IMR-90 (cell line): ENCODE data around the gene RAD1. TPM values are rescaled to one million over a fixed set of nuclear protein-coding genes. Genes with fewer than 3 reads are reported as not detected.

Experiments used
- ATAC-seq: fragments of 200-7000 bp; cut with Tn5 transposase; 2 replicates; pipeline ENCODE4 v1.9.1; 2020; ENCODE audit warnings: low read depth, mild to moderate bottlenecking, moderate library complexity
- BruUV-seq: library from RNA; stranded (reverse); fragments of 400-500 nt; replicated peaks from 2 replicates; lab custom pipeline; 2021; lab: Mats Ljungman, UMichigan
- CTCF ChIA-PET: fragments of 300-600 bp; formaldehyde crosslinking; extraction: SDS; loops from one replicate; lab custom pipeline; 2021; ENCODE audit warnings: antibody characterized with exemption; lab: Yijun Ruan, JAX
- POLR2A ChIA-PET: fragments of 300-600 bp; sonication (Branson Sonifier 250); formaldehyde crosslinking; loops from one replicate; lab custom pipeline; 2022; ENCODE audit warnings: antibody characterized with exemption; ENCODE audit not compliant: unreplicated experiment; lab: Charles Lee
- DNase-seq: peaks from one replicate; pipeline ENCODE4 v3.0.0; 2013
- H2AFZ ChIP-seq: replicated peaks from 2 replicates; pipeline ENCODE3; 2013; ENCODE audit warnings: low read length, mild to moderate bottlenecking; ENCODE audit not compliant: poor library complexity
- H2AK5ac ChIP-seq: 2 replicates; pipeline ENCODE4 v1.6.1; 2013; ENCODE audit warnings: low read depth, low read length, inconsistent platforms
- H2AK9ac ChIP-seq: replicated peaks from 2 replicates; pipeline ENCODE3; 2013; ENCODE audit warnings: mild to moderate bottlenecking, low read depth, low read length, moderate library complexity; ENCODE audit not compliant: poor library complexity
- H2BK120ac ChIP-seq: 2 replicates; pipeline ENCODE4 v1.6.1; 2013; ENCODE audit warnings: low read depth, low read length, inconsistent platforms
- H2BK15ac ChIP-seq: 3 replicates; pipeline ENCODE4 v1.6.1; 2013; ENCODE audit warnings: low read depth, low read length, inconsistent platforms
- H2BK20ac ChIP-seq: 2 replicates; pipeline ENCODE4 v1.6.1; 2013; ENCODE audit warnings: low read depth, mild to moderate bottlenecking, inconsistent platforms, low read length, moderate library complexity
- H2BK5ac ChIP-seq: 2 replicates; pipeline ENCODE4 v1.6.1; 2013; ENCODE audit warnings: mild to moderate bottlenecking, low read depth, low read length, inconsistent platforms; ENCODE audit not compliant: poor library complexity, severe bottlenecking
- H3K14ac ChIP-seq: replicated peaks from 2 replicates; pipeline ENCODE4 v1.6.1; 2013; ENCODE audit warnings: low read depth, low read length, inconsistent platforms
- H3K18ac ChIP-seq: 2 replicates; pipeline ENCODE4 v1.6.1; 2013; ENCODE audit warnings: low read depth, low read length, control low read depth
- H3K23ac ChIP-seq: 2 replicates; pipeline ENCODE4 v1.6.1; 2013; ENCODE audit warnings: low read depth, low read length, inconsistent platforms
- H3K27ac ChIP-seq: 2 replicates; pipeline ENCODE4 v1.5.1; 2013; ENCODE audit warnings: mild to moderate bottlenecking, control low read depth, low read length; ENCODE audit not compliant: insufficient read depth
- H3K27me3 ChIP-seq: 2 replicates; pipeline ENCODE4 v1.6.1; 2013; ENCODE audit warnings: low read length; ENCODE audit not compliant: control insufficient read depth, insufficient read depth
- H3K36me3 ChIP-seq: 2 replicates; pipeline ENCODE4 v1.6.1; 2013; ENCODE audit warnings: low read length, mixed read lengths; ENCODE audit not compliant: control insufficient read depth, insufficient read depth
- H3K4ac ChIP-seq: 2 replicates; pipeline ENCODE4 v1.6.1; 2013; ENCODE audit warnings: low read depth, low read length, inconsistent platforms
- H3K4me1 ChIP-seq: 2 replicates; pipeline ENCODE4 v1.6.1; 2013; ENCODE audit warnings: low read length, mixed read lengths; ENCODE audit not compliant: control insufficient read depth, insufficient read depth
- H3K4me2 ChIP-seq: 2 replicates; pipeline ENCODE4 v1.6.1; 2013; ENCODE audit warnings: low read depth, mild to moderate bottlenecking, control low read depth, low read length, moderate library complexity
- H3K4me3 ChIP-seq: 2 replicates; pipeline ENCODE4 v1.5.1; 2013; ENCODE audit warnings: low read depth, mild to moderate bottlenecking, control low read depth, low read length, moderate library complexity; ENCODE audit not compliant: insufficient read depth
- H3K56ac ChIP-seq: 2 replicates; pipeline ENCODE4 v1.6.1; 2013; ENCODE audit warnings: low read length, inconsistent platforms; ENCODE audit not compliant: insufficient read depth; ENCODE audit errors: extremely low read depth
- H3K79me1 ChIP-seq, 2 experiments: 2 replicates each; pipeline ENCODE4 v1.6.1; 2013; ENCODE audit warnings: low read length in 2 of 2, inconsistent platforms in 1 of 2, low read depth in 1 of 2
- H3K9ac ChIP-seq: 2 replicates; pipeline ENCODE4 v1.6.1; 2013; ENCODE audit warnings: low read depth, low read length, control low read depth
- H3K9me1 ChIP-seq: 2 replicates; pipeline ENCODE4 v1.6.1; 2013; ENCODE audit warnings: low read length, inconsistent platforms; ENCODE audit not compliant: insufficient read depth
- H3K9me3 ChIP-seq: 2 replicates; pipeline ENCODE4 v1.6.1; 2013; ENCODE audit warnings: low read length; ENCODE audit not compliant: control insufficient read depth, insufficient read depth
- H4K20me1 ChIP-seq: 2 replicates; pipeline ENCODE4 v1.6.1; 2013; ENCODE audit warnings: low read length, inconsistent platforms; ENCODE audit not compliant: insufficient read depth
- H4K5ac ChIP-seq: 2 replicates; pipeline ENCODE4 v1.6.1; 2013; ENCODE audit warnings: mild to moderate bottlenecking, low read depth, low read length, control low read depth
- H4K8ac ChIP-seq, 2 experiments: 2 replicates each; pipeline ENCODE4 v1.6.1; 2013; ENCODE audit warnings: low read depth in 2 of 2, low read length in 2 of 2, control low read depth in 1 of 2, inconsistent platforms in 1 of 2
- H4K91ac ChIP-seq: 2 replicates; pipeline ENCODE4 v1.6.1; 2013; ENCODE audit warnings: low read depth, low read length, inconsistent platforms; ENCODE audit not compliant: insufficient read depth
- CHD1 ChIP-seq: IDR thresholded peaks from 2 replicates; pipeline ENCODE4 v1.6.1; 2012; ENCODE audit warnings: low read depth, low read length, improper control_type of control experiment
- FOS ChIP-seq: fragments of 150-350 bp; IDR thresholded peaks from 2 replicates; pipeline ENCODE4 v1.6.1; 2016; ENCODE audit warnings: low read depth, low read length
- RCOR1 ChIP-seq: IDR thresholded peaks from 2 replicates; pipeline ENCODE4 v1.6.1; 2012; ENCODE audit warnings: mild to moderate bottlenecking, low read length, improper control_type of control experiment; ENCODE audit not compliant: insufficient replicate concordance
- WGBS, 2 experiments: methylation state at CpG; one replicate each; pipeline versions ENCODE4 v1.1.5 to v1.1.7; 2013; ENCODE audit warnings: missing lambda C conversion rate in 2 of 2; ENCODE audit not compliant: insufficient read length in 1 of 2; ENCODE audit errors: extremely low coverage in 2 of 2; 5-methylcytosine and 5-hydroxymethylcytosine counted together
- dilution Hi-C: fragments of 300-500 bp; cut with HindIII; formaldehyde crosslinking; loops from one replicate; pipeline ENCODE4 v1.14.3; 2018; ENCODE audit warnings: low sequenced_read_pairs; ENCODE audit not compliant: unreplicated experiment
- in situ Hi-C: fragments of 300-500 bp; cut with MboI; formaldehyde crosslinking; loops from 3 replicates; pipeline ENCODE4 v1.14.3; 2019; ENCODE audit warnings: low sequenced_read_pairs, inconsistent platforms, mixed read lengths
- intact Hi-C: fragments of 100-400 bp; cut with micrococcal nuclease; formaldehyde crosslinking; loops from 2 replicates; pipeline ENCODE4 v1.10.0; 2022
- polyA plus RNA-seq, 3 experiments: library from polyadenylated mRNA; depleted of rRNA; stranded (reverse); fragments of >200 nt; gene quantifications; 2 replicates each; pipeline ENCODE4 v1.2.3, GENCODE V29; 2012; ENCODE audit warnings: low replicate concordance in 1 of 3
- total RNA-seq: library from RNA; depleted of rRNA; stranded (reverse); fragments of >200 nt; gene quantifications from 2 replicates; pipeline ENCODE4 v1.2.3, GENCODE V29; 2012
- TF ChIP-seq, protein P1 (sequence below): fragments of 150-350 bp; IDR thresholded peaks from 2 replicates; pipeline ENCODE4 v1.6.1; 2017; ENCODE audit warnings: mild to moderate bottlenecking, antibody characterized with exemption, low read length, low read depth

Gene RAD1
- total and polyA plus RNA-seq, 2 of the 4 experiments (the other 2 are of a cell fraction) = 18.5 to 21.5 TPM

DNA sequence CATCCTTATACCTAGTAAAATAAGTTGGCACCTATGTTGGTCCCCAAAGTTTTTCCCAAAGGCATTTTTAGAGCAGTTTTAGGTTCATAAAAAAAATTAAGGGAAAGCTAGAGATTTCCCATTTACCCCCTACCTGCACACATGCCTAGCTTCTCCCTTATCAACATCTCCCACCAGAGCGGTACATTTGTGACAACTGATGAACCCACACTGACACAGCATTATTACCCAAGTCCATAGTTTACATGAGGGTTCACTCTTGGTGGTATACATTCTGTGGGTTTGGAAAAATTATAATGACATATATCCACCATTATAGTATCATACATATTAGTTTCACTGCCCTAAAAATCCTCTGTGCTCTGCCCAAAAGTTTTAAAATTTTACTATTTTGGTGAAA, 12.0 kb downstream of the RAD1 start:
- no peak overlapping the region for H2AK9ac ChIP-seq
- H3K4me1 ChIP-seq = no peaks in the 10 kb centered on the region
- in situ Hi-C loops = no loop called here
- H3K18ac ChIP-seq = no peak overlapping the region
- no peak overlapping the region for H2BK120ac ChIP-seq
- H3K27ac ChIP-seq = no peak overlapping the region
- intact Hi-C loops = no loop called here
- H3K4me2 ChIP-seq = no peak overlapping the region
- H4K91ac ChIP-seq = no peak overlapping the region
- TF ChIP-seq CHD1 (no peak), RCOR1 (no peak), FOS (no peak)
- TF ChIP-seq, protein P1, sequence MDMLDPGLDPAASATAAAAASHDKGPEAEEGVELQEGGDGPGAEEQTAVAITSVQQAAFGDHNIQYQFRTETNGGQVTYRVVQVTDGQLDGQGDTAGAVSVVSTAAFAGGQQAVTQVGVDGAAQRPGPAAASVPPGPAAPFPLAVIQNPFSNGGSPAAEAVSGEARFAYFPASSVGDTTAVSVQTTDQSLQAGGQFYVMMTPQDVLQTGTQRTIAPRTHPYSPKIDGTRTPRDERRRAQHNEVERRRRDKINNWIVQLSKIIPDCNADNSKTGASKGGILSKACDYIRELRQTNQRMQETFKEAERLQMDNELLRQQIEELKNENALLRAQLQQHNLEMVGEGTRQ = no peak
- H3K9me3 ChIP-seq = no peaks in the 10 kb centered on the region
- WGBS, 2 experiments = no CpG with 5 or more reads among the region's 1 CpG
- H3K79me1 ChIP-seq = peaks cover 3 to 8% of the 10 kb centered on the region in 2 experiments; a peak in 3 of 4 replicates
- no peak overlapping the region for H2AFZ ChIP-seq
- no peak overlapping the region for H3K4me3 ChIP-seq
- H2AK5ac ChIP-seq = no peak overlapping the region
- POLR2A ChIA-PET = no interaction called here
- H3K14ac ChIP-seq = no peak overlapping the region
- H3K4ac ChIP-seq = no peak overlapping the region
- H2BK20ac ChIP-seq = no peak overlapping the region
- BruUV-seq = no TSS peak
- CTCF ChIA-PET = no interaction called here
- H3K36me3 ChIP-seq = peaks cover 13% of the 10 kb centered on the region
- H2BK5ac ChIP-seq = no peak overlapping the region
- no peaks in the 10 kb centered on the region for H3K9me1 ChIP-seq
- no peaks in the 10 kb centered on the region for H4K20me1 ChIP-seq
- ATAC-seq = no peak
- DNase-seq = no peak
- no peak overlapping the region for H3K23ac ChIP-seq
- no peaks in the 10 kb centered on the region for H3K27me3 ChIP-seq
- no peak overlapping the region for H4K5ac ChIP-seq
- H3K56ac ChIP-seq = no peak overlapping the region
- H3K9ac ChIP-seq = no peak overlapping the region
- dilution Hi-C loops = no loop called here
- H2BK15ac ChIP-seq = no peak overlapping the region
- H4K8ac ChIP-seq = no peak overlapping the region
